Measurements from ENCODE around the gene GRPEL2.
A peak's percentile ranks its signal among the peaks of the same experiment; 100 is the strongest.

Gene GRPEL2

GRCh38 chr5:149358294-149358651, 13.0 kb downstream of the GRPEL2 start:
- DNase-seq: peak; percentile 29 to 34

GRCh38 chr5:149358868-149359495, 13.7 kb downstream of the GRPEL2 start:
- DNase-seq: no peak

- DNase-seq: no peak
Measured at GRCh38 chr5:149360272-149360671, 15.0 kb downstream of the GRPEL2 start.

GRCh38 chr5:149362541-149362940, 17.2 kb downstream of the GRPEL2 start:
- DNase-seq: no peak

GRCh38 chr5:149363358-149363757, 18.1 kb downstream of the GRPEL2 start:
- DNase-seq: no peak

- DNase-seq: no peak
Measured at GRCh38 chr5:149363936-149364335, 18.6 kb downstream of the GRPEL2 start.

GRCh38 chr5:149364719-149365118, 19.4 kb downstream of the GRPEL2 start:
- DNase-seq: no peak

- DNase-seq: no peak
Measured at GRCh38 chr5:149365418-149365817, 20.1 kb downstream of the GRPEL2 start.

- no peak for DNase-seq
Measured at GRCh38 chr5:149366169-149366729, 20.9 kb downstream of the GRPEL2 start.

- peak; percentile 59 to 68 for DNase-seq
Measured at GRCh38 chr5:149367249-149367971, 22.1 kb downstream of the GRPEL2 start.

- DNase-seq: no peak
Measured at GRCh38 chr5:149367972-149368645, 22.8 kb downstream of the GRPEL2 start.

- no peak for DNase-seq
Measured at GRCh38 chr5:149370878-149371277, 25.6 kb downstream of the GRPEL2 start.

GRCh38 chr5:149371296-149371962, 26.1 kb downstream of the GRPEL2 start:
- DNase-seq: peak; percentile 66 to 77

GRCh38 chr5:149372076-149372795, 26.9 kb downstream of the GRPEL2 start:
- no peak for DNase-seq

GRCh38 chr5:149372932-149373331, 27.6 kb downstream of the GRPEL2 start:
- DNase-seq: no peak

- no peak for DNase-seq
Measured at GRCh38 chr5:149374303-149374702, 29.0 kb downstream of the GRPEL2 start.

- DNase-seq: no peak
Measured at GRCh38 chr5:149374801-149375200, 29.5 kb downstream of the GRPEL2 start.

GRCh38 chr5:149375434-149375833, 30.1 kb downstream of the GRPEL2 start:
- no peak for DNase-seq

GRCh38 chr5:149376104-149376503, 30.8 kb downstream of the GRPEL2 start:
- DNase-seq: no peak

- no peak for DNase-seq
Measured at GRCh38 chr5:149376711-149377447, 31.6 kb downstream of the GRPEL2 start.

- no peak for DNase-seq
Measured at GRCh38 chr5:149378241-149378820, 33.0 kb downstream of the GRPEL2 start.
